Measurements from ENCODE around the gene FBXO10.

DNA sequence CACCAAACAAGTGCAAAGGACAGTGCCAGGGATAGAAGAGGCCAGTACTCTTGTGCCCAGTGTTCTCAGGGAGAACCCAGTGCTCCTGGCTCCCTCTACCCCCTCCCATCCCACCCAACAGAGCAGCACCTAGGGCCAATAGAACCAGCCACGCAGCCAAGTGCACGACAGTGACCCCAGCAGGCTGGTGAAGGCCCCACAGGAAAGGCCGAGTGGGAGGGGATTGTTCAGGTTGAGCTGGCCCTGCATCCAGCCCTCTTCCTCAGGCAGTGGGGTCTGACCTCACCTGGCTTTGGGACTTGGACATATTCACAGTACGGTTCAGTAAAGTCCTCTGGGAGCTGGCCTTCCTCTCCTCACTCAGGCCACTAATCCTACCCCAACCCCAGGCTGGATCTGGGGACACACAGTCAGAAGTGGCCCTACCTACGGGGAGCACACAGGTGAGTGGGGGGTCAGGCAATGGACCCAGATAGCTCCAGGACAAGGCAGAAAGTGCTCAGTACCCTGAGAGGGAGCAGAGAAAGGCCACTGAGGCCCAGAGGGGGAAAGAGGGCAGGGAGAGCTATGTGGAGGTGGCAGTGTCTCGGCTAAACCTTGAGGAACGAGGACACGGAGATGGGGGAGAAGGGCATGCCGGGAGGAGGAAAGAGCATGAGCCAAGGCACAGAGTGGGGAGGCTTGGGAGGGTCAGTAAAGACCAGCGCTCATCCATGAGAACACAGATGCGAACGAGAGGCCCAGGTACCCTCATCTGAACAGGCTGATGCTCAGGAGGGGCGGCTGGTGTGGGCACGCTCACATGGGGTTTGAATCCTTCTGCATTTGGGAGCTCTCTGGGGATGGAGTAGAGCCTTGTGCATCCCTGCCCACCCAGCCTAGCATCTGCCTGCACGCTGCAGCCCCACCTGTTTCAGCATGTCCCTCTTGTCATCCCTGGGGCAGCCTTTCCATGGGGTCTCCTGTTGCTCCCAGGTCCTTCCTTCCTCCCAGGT, 64.9 kb downstream of the FBXO10 start:
- TF ChIP-seq, protein P1, sequence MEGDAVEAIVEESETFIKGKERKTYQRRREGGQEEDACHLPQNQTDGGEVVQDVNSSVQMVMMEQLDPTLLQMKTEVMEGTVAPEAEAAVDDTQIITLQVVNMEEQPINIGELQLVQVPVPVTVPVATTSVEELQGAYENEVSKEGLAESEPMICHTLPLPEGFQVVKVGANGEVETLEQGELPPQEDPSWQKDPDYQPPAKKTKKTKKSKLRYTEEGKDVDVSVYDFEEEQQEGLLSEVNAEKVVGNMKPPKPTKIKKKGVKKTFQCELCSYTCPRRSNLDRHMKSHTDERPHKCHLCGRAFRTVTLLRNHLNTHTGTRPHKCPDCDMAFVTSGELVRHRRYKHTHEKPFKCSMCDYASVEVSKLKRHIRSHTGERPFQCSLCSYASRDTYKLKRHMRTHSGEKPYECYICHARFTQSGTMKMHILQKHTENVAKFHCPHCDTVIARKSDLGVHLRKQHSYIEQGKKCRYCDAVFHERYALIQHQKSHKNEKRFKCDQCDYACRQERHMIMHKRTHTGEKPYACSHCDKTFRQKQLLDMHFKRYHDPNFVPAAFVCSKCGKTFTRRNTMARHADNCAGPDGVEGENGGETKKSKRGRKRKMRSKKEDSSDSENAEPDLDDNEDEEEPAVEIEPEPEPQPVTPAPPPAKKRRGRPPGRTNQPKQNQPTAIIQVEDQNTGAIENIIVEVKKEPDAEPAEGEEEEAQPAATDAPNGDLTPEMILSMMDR (IDR thresholded peaks at IDR 0.05; ENCODE audit: low read depth, low read length), result peak; percentile 27
- TF ChIP-seq EZH2phosphoT487 (IDR thresholded peaks at IDR 0.05; ENCODE audit: low read depth), result no peak

Data from OCI-LY3 (cell line).